ENCODE measurements around the gene C1D.

The C1D gene

DNA sequence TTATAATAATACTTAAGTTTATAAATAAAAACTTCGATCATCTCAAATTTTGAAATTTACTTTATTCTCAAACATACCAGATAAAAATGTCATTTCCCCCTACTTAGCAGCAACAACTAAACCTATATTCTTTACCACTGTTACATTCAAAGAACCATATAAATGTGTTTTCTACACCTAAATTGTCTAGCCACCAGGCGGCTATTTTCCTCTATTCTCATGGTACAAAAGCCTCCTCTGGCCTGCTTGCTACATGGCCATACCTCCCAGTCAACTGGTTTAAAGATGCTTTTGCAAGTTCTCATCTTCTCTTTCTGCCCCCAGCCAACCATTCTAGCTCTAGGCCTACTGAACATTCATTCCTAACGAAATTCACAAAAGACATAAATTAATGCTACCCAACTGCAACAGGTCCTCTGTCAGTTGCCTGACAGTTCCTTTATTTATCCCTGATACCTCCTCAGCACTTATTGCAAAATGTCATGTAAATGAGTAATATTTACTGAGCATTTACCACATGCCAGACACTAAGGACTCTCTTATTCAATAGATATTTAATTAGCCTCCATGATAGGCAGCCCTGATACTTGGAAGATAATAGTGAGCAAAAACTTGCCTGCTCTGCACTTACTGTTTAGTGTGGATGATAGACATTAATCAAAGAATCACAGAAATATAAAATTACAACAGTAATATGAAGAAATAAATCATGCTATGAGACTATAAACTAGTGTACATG is 5.0 kb downstream of the C1D start:
- no peak for DNase-seq

DNA sequence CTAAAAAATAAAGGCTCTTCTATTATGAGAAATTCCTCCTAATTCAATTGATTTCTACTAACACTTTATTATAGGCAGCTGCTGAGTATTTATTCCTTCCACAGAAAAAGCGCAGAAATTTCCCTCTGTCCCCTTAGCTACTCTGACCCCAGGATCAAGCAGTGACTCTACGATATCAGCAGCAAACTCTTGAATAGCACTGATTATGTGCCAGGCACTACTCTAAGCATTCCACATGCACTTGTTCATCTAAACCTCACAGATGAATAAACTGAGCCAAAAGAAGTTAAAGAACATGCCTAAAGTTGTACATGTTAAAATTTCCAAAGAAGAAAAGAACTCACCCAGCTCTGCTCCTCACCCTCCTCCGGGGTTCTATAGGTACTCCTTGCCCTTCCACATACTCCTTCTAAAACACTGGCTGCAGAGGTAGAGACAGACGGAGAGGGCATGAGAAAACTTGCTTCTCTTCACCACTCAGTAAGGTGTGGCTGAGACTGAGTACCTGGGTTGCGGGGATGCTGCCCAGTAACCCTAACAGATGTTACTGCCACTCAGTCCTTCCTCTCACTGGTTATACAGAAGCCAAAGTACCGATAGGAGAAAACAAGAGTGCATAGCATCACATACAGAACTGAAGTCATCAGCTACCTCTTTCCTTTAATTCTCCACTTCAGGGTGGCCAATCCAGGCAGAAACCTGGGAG is 9.9 kb downstream of the C1D start:
- no peak for DNase-seq

- DNase-seq: no peak
These were observed 12.5 kb downstream of the C1D start for GRCh38 chr2:68050353-68050752.

GRCh38 chr2:68046642-68047240 is 16.1 kb downstream of the C1D start:
- no peak for DNase-seq

- no peak for DNase-seq
These were observed 16.6 kb downstream of the C1D start for GRCh38 chr2:68046224-68046623.

- peak; percentile 69 for DNase-seq
These were observed 17.5 kb downstream of the C1D start for GRCh38 chr2:68045342-68045741.

- peak; percentile 92 for DNase-seq
These were observed 18.7 kb downstream of the C1D start for GRCh38 chr2:68044099-68044498.

DNA sequence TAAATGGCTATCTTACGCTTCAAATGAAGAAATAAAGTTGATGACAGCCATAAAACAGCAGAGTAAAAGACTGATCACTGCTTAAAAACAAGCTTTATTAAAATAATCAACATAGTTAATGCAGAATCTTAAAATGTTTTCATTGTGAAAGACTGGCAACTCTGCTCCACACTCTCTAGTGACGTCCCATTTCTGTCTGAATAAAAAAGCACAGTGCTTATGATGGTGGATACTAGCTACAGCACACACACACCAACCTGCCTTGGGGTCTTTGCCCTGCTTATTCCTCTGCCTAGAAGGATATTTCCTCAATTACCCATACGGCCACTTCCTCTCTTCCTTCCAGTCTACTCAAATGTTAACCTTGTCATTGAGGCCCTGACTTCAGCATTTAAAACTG is 19.1 kb downstream of the C1D start:
- no peak for DNase-seq

GRCh38 chr2:68043032-68043431 is 19.8 kb downstream of the C1D start:
- DNase-seq: no peak

DNA sequence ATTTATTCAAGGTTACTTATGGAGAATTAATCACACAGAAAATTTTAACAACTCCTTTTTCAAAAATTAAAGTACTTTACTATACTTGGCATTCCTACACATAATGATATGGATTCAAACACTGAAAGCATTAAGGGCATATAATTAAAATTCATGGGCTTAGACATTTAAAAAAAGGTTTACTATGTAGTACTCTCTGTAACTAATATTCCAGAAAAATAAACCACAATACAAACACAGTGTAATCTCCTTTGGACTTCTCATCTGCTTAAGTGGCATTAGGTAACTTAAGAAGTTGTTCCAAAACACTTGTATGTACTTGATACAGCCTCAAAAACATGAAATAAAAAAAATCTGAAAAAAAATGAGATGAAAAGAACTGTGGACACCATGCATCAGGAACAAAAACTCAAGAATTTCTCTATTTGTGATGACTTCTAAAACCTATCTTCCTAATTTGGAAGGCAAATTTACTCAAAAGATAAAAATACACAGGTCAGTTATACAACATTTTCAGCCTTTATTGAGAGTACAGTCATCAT is 21.0 kb downstream of the C1D start:
- DNase-seq: no peak

DNA sequence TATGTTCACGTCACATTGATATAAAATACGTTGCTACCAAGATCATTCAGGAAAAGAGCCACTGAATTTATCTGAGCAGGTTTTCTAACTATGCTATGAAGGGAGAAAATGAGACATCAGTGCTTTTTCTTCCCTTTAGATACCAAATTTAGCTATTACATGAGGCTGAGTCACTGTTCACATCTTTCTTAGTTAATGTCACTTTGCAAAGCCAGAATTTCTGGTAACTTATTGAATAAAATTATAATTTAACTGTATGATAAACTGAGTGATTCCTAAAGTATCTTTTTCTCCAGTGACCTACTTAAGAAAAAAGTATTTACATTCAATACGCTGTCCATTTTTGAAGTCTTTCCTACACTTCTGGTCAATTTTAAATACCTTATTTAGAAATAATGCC is 22.7 kb downstream of the C1D start:
- DNase-seq: no peak

DNA sequence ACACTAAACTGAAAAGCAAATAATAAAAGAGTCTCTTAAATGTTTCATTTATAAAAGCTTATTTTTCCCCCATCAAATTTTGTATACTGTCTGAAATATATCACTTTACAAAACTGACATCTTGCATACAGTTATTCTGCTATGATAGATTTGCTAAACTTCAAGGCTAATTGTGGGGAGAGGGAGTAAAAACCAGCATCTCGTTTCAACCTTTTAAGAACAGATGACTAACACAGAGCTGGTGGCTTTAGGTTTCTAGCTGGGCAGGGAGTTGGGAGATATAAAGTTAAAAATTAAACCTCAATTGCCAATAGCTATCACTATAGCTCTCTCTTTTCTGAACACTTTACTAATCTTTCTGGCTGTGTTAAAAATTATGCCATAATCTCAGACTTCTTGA is 23.5 kb downstream of the C1D start:
- DNase-seq: no peak

GRCh38 chr2:68032702-68033101 is 30.1 kb downstream of the C1D start:
- DNase-seq: no peak

DNA sequence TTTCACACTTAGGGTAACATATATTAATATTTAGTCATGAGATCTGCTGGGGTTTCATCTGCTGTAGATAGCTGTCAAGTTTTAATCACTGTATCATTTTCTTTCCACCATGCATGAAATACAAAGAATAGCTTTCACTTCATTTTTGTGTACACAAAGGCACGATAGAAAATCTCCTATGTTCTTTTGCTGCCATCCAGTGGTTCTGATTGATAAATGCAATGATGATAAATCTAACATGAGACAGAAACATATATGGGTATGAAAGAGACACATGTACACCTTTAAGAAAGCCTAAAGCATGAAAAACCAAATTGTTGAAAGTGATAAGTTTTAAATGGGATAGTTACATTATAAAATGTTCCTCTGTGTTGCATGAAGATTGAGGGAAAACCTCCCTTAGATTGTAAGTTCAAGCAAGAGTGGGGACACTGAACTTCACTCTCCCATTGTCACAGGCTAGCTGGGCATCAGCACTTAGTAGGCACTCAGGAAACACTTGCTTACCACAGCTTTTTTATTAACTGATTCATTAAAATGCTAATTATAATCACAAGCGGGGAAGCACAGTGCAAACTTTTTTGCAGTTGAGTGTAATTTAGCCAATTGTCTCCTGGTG is 31.2 kb downstream of the C1D start:
- peak; percentile 74 for DNase-seq

- DNase-seq: no peak
These were observed 31.8 kb downstream of the C1D start for GRCh38 chr2:68031043-68031442.

DNA sequence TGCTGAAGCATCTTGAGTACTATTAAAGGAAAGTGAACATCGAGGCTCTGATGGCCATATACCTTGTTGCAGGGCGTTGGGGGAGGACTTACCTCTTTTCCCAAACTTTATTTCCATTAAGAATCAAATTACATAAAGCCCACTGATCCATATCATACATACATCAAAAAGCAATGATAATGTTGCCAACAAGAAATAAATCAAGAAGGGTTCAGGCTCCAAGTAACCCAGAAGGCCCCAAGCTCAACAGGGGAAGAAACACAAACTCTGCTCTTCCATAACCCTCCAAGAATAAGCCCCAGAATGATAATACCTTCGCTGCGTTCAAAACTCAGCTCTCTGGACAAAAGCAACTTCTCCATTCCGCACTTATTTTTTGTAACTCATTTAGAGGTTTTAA is 32.3 kb downstream of the C1D start:
- DNase-seq: no peak

DNA sequence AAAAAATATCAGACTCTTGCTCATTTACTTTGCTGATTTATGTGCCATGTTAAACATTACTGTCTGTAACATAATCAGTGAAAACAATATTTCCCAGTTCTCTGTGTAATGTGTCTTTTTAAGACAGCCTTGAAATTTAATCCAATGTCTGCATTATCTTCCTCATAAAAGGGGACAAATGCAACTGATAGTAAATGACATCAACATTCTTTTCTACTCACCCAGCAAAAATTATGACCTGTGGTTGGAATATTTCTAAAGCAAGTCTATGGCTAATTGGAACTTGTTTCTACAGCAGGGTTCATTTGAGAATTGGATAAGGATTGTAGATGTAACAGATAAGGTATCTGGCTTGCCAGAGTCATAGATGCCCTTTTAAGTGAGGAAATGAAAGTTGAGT is 34.8 kb downstream of the C1D start:
- DNase-seq: peak; percentile 85

DNA sequence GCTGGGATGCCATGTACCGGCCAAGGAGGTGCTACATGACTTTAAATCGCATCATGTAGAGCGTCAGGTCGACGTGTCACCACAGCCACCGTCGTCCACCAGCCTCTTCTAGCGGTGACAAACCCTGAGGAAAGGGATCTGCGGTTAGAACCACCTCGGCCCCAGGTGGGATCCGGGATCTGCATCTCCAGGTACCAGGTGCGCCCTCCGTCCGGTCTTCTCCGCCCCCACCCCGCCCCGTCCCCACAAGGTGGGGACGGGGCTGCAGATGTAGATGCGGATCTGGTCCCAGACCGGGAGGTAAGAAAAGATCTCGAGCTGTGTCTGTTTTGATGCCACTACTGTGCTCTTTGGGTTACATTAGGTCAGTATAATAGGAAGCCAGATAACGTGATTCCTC is 38.4 kb downstream of the C1D start:
- DNase-seq: no peak

- DNase-seq: no peak
These were observed 38.9 kb downstream of the C1D start for GRCh38 chr2:68023904-68024303.

DNA sequence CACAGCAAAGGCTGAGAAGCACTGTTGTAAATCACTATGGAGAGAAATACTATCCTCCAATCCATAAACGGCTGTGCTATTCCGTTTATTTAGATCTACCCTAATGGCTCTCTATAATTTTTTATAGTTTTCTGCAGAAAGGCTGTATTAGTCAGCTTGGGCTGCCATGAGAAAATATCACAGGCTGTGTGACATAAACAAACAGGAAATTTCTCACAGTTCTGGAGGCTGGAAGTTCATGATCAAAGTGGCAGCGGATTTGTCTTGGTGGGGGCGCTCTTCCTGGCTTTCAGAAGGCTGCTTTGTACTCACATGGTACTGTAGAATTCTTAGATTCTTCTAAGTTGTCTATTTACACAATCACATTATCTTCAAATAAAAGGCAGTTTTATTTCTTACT is 44.1 kb downstream of the C1D start:
- no peak for DNase-seq

DNA sequence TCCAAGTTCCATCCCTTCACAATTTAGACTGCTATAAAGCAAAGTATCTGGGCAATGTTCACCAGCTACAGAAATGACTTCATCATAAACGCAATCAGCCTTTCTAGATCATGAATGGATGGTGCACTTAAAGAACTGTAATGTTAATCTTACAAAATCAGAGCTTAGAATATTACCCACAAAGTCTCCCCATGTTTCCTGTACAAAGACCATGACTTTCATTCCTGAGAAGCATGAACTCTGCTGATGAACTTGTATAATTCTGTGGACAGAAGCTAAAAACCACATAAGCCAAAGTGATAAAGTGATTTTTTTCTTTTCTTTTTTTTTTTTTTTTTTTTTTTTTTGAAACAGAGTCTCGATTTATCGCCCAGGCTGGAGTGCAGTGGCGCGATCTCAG is 53.3 kb downstream of the C1D start:
- no peak for DNase-seq

- no peak for DNase-seq
These were observed 62.5 kb downstream of the C1D start for GRCh38 chr2:68000170-68000825.

- no peak for DNase-seq
These were observed 63.5 kb downstream of the C1D start for GRCh38 chr2:67999332-67999731.

Measured in EL (cell line).